Activated CD4-positive, alpha-beta T cell treated with anti-CD3 and anti-CD28 coated beads, Interleukin-2, amount 10 ng/mL, durations not matched to agents 7 days and 5 days (primary cell): ENCODE measurements around the gene RABL6. TPM values are rescaled to one million over a fixed set of nuclear protein-coding genes. Genes with fewer than 3 reads are reported as not detected.
A peak's percentile ranks its signal among the peaks of the same experiment; 100 is the strongest.
"Not testable (repeated sequence)": the region's sequence is repeated elsewhere in the genome, so short reads cannot be mapped to it uniquely, and the experiment has no call there.

ENCODE experiments used
- CTCF ChIA-PET: fragments of 350-600 bp; sonication (Branson Sonifier 250); formaldehyde crosslinking; loops from one replicate; lab custom pipeline; 2021; ENCODE audit warnings: antibody characterized with exemption; lab: Charles Lee
- POLR2A ChIA-PET: fragments of 350-600 bp; sonication (Branson Sonifier 250); formaldehyde crosslinking; loops from one replicate; lab custom pipeline; 2021; ENCODE audit warnings: antibody characterized with exemption; lab: Charles Lee
- DNase-seq: peaks from one replicate; pipeline ENCODE4 v3.0.0-alpha.2; 2020
- H3K27ac Mint-ChIP-seq: one replicate; pipeline ENCODE4 v1.8.0; 2021; ENCODE audit warnings: mild to moderate bottlenecking, moderate library complexity, mixed read lengths
- H3K27me3 Mint-ChIP-seq: one replicate; pipeline ENCODE4 v1.8.0; 2021; ENCODE audit warnings: mixed read lengths
- H3K36me3 Mint-ChIP-seq: one replicate; pipeline ENCODE4 v1.8.0; 2021; ENCODE audit warnings: low read depth, mixed read lengths
- H3K4me1 Mint-ChIP-seq: one replicate; pipeline ENCODE4 v1.8.0; 2021; ENCODE audit warnings: mixed read lengths
- H3K4me3 Mint-ChIP-seq: one replicate; pipeline ENCODE4 v1.8.0; 2021; ENCODE audit warnings: mild to moderate bottlenecking, moderate library complexity, mixed read lengths
- H3K9me3 Mint-ChIP-seq: one replicate; pipeline ENCODE4 v1.8.0; 2021; ENCODE audit warnings: mixed read lengths
- total RNA-seq, 2 experiments: library from RNA; stranded (reverse); gene quantifications; one replicate each; pipeline ENCODE4 v1.2.3, GENCODE V29; 2021

Gene RABL6
- total RNA-seq, 2 experiments from 2014 or later: 95.5 to 109 TPM

DNA sequence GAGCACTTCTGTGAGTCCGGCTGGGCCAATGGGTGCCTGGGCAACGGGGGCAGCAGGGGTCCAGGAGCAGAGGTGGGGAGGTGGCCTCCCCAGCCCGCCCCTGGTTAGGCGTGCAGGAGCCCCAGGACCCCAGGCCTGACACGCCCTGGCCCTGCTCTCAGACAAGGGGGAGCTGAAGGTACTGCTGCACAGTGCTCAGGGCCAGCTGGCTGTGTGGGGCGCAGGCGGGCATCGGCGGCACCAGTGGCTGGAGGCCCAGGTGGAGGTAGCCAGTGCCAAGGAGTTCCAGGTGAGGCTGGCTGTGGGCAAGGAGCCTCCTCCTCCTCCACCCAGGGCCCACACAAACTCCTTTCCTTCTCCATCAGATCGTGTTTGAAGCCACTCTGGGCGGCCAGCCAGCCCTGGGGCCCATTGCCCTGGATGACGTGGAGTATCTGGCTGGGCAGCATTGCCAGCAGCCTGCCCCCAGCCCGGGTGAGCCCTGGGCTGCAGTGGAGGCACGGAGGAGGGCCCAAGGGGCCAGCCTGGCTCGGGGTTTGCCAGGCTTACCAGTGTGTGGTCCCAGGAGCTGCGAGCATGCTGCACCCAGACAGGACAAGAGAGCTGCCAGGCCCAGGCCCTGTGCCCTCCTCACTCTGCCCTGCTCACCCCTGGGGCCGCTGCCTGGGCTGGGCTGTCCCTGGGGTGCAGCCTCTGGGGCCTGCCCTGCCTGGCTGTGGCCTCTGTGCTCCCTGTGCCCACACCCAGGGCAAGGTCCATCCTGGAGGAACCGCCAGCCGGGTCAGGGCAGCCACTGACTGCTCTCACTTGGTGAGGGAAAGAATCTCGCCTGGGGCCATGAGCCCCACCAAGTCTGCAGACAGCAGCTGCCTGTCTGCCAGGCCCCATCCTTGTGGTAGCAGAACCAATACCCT is 51.4 kb downstream of the RABL6 start:
- ChIA-PET POLR2A (no interaction called here), CTCF (interaction anchor here (2.2 to 3.6 kb wide), 2 partner anchors 16 to 23 kb away, joined by 10 to 12 read pairs; partner anchors contain the start of gene AJM1)
- no peaks in the 10 kb centered on the region for H3K27me3 Mint-ChIP-seq
- H3K36me3 Mint-ChIP-seq: peaks cover 12% of the 10 kb centered on the region
- no peak overlapping the region for H3K4me3 Mint-ChIP-seq
- H3K27ac Mint-ChIP-seq: no peak overlapping the region
- DNase-seq: no peak
- H3K9me3 Mint-ChIP-seq: no peaks in the 10 kb centered on the region
- H3K4me1 Mint-ChIP-seq: peaks cover 4% of the 10 kb centered on the region

DNA sequence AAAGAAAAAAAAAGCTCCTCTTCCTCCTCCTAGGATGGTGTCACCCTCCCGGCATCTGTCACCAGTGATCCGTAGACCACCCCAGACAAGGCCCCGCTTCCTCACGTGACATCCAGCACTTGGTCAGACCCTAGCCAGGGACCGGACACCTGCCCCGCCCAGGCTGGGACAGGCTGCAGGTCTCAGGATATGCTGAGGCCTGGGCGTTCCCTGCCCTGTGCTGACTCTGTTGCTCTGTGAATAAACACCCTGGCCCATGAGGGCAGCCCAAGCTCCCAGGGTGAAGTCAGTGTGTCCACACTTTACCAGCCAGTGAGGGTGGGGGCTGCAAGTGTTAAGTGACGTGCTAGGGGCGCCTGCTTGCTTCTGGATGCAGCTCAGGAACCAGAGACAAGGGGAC is 52.8 kb downstream of the RABL6 start:
- CTCF ChIA-PET: interaction anchor here (1.0 to 3.6 kb wide), 3 partner anchors 15 to 21 kb away, joined by 4 to 12 read pairs (median 10); partner anchors contain the start of gene AJM1
- POLR2A ChIA-PET: no interaction called here
- no peak for DNase-seq
- H3K9me3 Mint-ChIP-seq: no peaks in the 10 kb centered on the region
- no peak overlapping the region for H3K27ac Mint-ChIP-seq
- H3K4me3 Mint-ChIP-seq: no peak overlapping the region
- H3K27me3 Mint-ChIP-seq: no peaks in the 10 kb centered on the region
- H3K4me1 Mint-ChIP-seq: peaks cover 15% of the 10 kb centered on the region
- H3K36me3 Mint-ChIP-seq: peaks cover 12% of the 10 kb centered on the region

DNA sequence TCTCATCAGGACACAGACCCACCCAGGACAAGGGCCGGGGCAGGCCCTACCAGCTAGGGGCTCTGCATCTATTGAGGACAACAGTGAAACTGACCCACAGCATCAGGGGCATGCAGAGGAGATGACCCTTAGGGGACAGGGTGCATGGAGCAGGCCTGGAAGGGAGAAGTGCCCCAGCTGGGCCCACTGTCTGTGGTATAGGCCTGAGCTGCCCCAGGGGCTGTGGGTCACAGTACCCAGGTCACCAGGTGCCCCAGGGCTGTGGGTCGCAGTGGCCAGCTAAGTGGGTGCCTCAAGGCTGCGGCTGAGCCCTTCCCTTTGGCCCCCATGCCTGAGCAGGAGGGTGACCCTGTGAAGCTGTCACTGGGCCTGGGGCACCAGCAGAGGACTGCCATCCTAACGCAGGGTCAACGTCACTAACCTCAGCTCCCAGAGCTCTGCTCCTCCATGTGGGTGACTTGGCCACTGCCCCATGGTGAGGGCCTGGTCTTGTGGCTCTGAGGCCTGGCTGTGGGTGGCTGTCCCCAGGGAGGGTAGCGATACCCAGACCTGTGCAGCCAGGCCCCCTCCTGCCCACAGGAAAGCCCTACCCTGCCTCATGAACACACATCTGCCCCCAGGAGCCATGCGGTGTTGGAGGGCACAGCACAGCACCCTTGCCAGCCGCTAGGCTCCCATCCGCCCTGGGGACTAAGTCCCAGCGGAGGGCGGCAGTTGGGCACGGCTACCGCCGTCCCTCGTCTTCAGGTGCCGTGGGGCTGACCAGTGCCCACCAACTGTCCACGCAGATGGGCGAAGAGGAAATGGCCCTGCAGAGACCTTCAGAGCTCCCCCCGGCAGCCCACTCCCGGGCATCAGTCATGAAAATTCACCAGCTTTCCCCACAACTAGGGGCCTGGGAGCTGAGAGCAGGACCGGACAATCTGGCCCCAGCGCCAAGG is 53.5 kb downstream of the RABL6 start:
- Mint-ChIP-seq H3K4me1 (peaks cover 15% of the 10 kb centered on the region), H3K27ac (no peak overlapping the region), H3K9me3 (no peaks in the 10 kb centered on the region), H3K4me3 (no peak overlapping the region), H3K27me3 (no peaks in the 10 kb centered on the region), H3K36me3 (peaks cover 12% of the 10 kb centered on the region)
- POLR2A ChIA-PET: no interaction called here
- DNase-seq: no peak
- CTCF ChIA-PET: interaction anchor here (0.6 to 3.6 kb wide), 6 partner anchors 14 to 355 kb away, joined by 3 to 12 read pairs (median 4); partner anchors contain the start of gene AJM1

DNA sequence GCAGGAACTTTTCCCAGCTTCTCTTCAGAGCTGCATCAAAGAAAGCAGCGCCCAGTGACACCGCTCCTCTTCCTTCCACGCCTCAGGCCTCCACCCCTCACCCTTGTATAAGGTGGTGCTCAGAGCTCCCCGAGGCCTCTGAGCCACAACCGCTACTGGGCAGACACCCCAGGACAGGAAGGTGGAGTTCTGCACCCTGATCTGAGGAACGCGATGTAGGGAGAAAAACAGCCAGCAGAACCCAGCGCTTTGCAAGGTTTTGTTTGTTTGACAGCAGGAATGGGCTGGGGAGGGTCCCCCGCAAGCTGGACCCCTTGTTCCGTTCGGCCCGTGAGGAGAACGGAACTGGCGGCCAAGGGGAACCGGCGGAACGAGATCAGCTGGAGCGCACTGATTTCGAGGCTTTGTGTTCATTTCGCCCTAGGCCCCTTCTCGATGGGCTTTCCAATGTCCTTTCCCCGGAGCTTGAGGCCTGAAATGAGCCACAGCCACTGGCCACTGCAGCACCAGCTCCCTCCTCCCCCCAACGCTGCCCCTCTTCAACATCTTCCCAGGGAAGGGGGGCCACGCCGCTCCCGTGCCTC is 54.2 kb downstream of the RABL6 start:
- Mint-ChIP-seq H3K27me3 (no peaks in the 10 kb centered on the region), H3K4me3 (no peak overlapping the region), H3K27ac (no peak overlapping the region), H3K9me3 (no peaks in the 10 kb centered on the region), H3K4me1 (peaks cover 15% of the 10 kb centered on the region), H3K36me3 (peaks cover 12% of the 10 kb centered on the region)
- DNase-seq: no peak
- POLR2A ChIA-PET: no interaction called here
- CTCF ChIA-PET: interaction anchor here (0.6 to 3.6 kb wide), 7 partner anchors 15 to 355 kb away, joined by 3 to 12 read pairs (median 4); partner anchors contain the start of gene AJM1

DNA sequence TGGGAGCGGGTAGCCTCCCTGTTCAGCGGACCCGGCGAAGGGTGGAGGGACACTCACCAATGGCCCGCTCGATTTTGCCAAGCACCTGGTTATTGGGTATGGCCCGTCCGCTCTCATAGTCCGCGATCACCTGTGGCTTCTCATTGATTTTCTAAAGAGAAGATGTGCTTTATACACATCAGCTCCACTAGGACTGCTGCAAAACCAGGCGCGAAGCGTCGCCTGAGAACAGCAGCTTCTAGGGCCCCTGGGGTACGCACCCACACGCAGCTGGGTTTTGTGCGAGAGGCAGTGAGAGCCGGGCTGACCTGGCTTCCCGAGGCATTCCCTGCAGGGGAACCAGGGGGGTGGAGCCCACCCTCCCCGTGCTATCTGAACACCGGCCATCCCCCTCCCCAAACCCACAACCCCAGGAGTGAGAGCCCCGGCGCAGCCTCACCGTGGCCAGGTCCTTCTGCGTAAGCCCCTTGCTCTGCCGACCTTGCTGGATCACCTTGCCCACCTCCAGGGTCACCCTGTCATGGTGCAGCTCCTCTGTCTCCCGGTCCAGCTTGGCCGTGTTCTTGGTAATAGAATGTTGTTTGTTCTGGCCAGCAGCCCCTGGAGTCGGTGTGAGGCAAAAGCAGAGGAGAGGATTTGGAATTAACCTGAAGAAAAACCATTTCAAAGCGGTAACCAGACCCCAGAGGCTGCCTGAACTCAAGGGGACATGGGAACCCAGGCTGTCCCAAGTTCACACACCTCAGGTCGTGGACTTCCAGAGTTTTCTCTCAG is 55.3 kb downstream of the RABL6 start:
- Mint-ChIP-seq H3K27ac (no peak overlapping the region), H3K27me3 (no peaks in the 10 kb centered on the region), H3K9me3 (no peaks in the 10 kb centered on the region), H3K4me1 (peaks cover 17% of the 10 kb centered on the region), H3K4me3 (no peak overlapping the region), H3K36me3 (peaks cover 12% of the 10 kb centered on the region)
- no peak for DNase-seq
- ChIA-PET POLR2A (no interaction called here), CTCF (interaction anchor here (1.0 to 2.5 kb wide), 3 partner anchors 21 to 85 kb away, joined by 3 to 9 read pairs (median 3); partner anchors contain the start of gene AJM1)

DNA sequence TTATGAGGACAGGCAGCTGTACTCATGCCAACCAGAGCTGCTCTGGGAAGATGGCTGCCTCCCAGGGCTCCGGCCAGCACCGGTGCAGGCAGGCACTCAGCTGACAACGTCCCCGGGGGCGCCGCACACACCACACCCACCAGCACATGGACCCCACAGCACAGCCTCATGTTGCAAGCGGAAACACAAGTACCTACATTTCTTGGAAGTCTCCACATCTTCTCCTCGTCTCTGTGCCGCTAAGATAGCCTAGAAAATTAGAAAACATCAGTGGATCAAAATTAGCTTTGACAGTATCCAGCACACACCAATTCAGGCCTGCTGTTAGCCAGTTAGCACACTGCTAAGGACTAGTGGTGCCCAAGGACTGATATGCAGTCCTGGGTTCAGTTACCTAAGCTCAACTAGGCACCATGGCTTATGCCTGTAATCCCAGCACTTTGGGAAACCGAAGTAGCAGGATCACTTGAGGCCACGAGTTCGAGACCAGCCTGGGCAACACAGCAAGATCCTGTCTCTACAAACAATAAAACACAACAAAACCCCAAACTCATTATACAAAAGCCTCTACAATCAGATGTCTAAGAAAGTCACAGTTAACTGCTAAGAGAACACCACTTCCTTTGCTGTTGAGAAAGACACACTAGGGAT is 56.0 kb downstream of the RABL6 start:
- peaks cover 17% of the 10 kb centered on the region for H3K4me1 Mint-ChIP-seq
- no peak for DNase-seq
- CTCF ChIA-PET: interaction anchor here (1.1 to 2.5 kb wide), 2 partner anchors 21 to 84 kb away, joined by 3 to 9 read pairs; partner anchors contain the start of gene AJM1
- peaks cover 15% of the 10 kb centered on the region for H3K36me3 Mint-ChIP-seq
- peak overlapping the region; percentile 13 for H3K4me3 Mint-ChIP-seq
- no peaks in the 10 kb centered on the region for H3K27me3 Mint-ChIP-seq
- H3K27ac Mint-ChIP-seq: peak overlapping the region; percentile 44
- POLR2A ChIA-PET: interaction anchor here (0.7 kb wide), 1 partner anchor 28 kb away, joined by 3 read pairs; no protein-coding TSS in a partner anchor
- no peaks in the 10 kb centered on the region for H3K9me3 Mint-ChIP-seq

DNA sequence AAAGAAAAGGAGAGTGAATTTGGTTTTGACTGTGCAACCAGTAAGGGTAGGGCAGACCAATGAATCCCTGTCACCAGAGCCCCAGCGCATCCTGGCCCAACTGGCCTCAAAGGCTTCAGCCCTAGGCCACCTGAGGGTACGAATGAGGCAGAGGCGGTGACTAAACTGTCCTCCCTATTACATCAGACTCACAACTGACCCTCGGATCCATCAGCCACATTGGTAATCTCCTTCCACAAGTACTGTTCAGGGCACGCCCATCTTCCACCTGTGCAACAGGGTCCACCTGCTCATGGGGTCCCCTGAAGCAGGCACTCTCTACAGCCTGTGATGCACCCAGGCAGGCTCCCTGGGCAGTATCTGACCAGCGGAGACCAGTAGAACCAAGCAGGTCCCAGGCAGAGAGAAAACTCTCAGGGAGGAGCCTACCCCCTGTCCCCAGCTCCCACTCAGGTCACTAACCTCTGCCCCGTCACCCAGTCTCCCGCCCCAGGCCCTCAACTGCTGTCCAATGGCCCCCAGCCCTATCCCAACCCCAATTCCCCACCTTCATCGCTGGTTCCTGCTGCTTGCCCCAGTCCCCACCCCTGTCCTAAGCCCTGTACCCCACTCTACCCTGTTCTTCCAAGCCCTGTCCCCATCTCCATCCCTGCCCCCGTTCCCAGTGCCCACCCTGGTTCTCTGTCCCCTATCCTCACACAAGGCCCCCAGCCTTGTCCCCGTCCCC is 57.5 kb downstream of the RABL6 start:
- H3K4me3 Mint-ChIP-seq: peak overlapping the region; percentile 85
- H3K9me3 Mint-ChIP-seq: no peaks in the 10 kb centered on the region
- POLR2A ChIA-PET: interaction anchor here (1.0 kb wide), 1 partner anchor 16 kb away, joined by 4 read pairs; no protein-coding TSS in a partner anchor
- peak overlapping the region; percentile 62 for H3K27ac Mint-ChIP-seq
- no peak for DNase-seq
- peaks cover 19% of the 10 kb centered on the region for H3K4me1 Mint-ChIP-seq
- H3K36me3 Mint-ChIP-seq: peaks cover 17% of the 10 kb centered on the region
- H3K27me3 Mint-ChIP-seq: no peaks in the 10 kb centered on the region
- CTCF ChIA-PET: interaction anchor here (0.8 kb wide), 1 partner anchor 16 kb away, joined by 3 read pairs; no protein-coding TSS in a partner anchor

DNA sequence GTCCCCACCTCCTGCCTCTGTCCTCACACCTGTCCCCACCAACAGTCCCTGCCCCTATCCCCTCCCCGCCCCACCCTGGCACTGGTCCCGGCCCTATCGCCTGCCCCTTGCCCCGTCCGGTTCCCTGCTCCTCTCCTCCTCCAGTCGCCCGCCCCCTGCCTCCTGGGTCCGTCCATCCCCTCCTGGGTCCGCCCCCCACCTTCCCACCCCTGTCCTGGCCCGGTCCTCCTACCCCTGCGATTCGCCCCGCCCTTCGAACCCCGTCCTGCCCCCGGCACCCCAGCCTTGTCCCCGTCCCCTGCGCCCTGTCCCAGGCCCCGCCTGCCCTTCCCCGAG is 58.0 kb downstream of the RABL6 start:
- Mint-ChIP-seq H3K4me1 (peaks cover 19% of the 10 kb centered on the region), H3K4me3 (peak overlapping the region; percentile 85), H3K27ac (peak overlapping the region; percentile 62), H3K9me3 (no peaks in the 10 kb centered on the region), H3K36me3 (peaks cover 17% of the 10 kb centered on the region), H3K27me3 (no peaks in the 10 kb centered on the region)
- DNase-seq: no peak
- ChIA-PET CTCF (interaction anchor here (0.9 kb wide), 1 partner anchor 16 kb away, joined by 3 read pairs; no protein-coding TSS in a partner anchor), POLR2A (no interaction called here)

DNA sequence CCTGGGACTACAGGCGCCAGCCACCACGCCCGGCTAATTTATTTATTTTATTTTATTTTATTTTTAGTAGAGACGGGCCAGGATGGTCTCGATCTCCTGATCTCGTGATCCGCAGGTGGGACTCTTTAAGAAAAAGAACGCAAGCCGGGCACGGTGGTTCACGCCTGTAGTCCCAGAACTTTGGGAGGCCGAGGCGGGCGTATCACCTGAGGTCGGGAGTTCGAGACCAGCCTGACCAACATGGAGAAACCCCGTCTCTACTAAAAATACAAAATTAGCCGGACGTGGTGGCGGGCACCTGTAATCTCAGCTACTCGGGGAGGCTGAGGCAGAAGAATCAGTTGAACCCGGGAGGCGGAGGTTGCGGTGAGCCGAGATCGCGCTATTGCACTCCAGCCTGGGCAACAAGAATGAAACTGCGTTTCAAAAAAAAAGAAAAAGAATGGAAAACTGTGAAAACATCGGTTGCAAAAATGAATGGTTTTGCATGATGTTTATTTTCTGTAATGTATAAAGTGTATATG is 59.2 kb downstream of the RABL6 start:
- Mint-ChIP-seq H3K27ac (peak overlapping the region; percentile 84), H3K36me3 (peaks cover 20% of the 10 kb centered on the region), H3K4me1 (peaks cover 19% of the 10 kb centered on the region), H3K4me3 (peak overlapping the region; percentile 72)
- CTCF ChIA-PET, DNase-seq, H3K9me3 Mint-ChIP-seq, H3K27me3 Mint-ChIP-seq, POLR2A ChIA-PET: not testable (repeated sequence)

DNA sequence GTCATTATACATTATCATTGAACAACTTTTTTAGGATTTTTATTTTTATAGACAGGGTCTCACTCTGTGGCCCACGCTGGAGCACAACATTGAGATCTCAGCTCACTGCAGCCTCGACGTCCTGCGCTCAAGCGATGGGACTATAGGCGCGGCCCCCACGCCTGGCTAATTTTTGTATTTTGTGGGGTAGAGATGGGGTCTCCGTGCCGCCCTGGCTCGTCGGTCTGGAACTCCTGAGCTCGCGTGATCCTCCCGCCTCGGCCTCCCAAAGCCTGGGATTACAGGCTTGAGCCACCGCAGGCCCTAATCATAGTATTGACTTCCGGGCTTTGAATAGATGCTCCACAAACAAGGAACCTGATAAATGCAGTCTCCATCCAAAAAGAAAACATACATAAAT is 59.7 kb downstream of the RABL6 start:
- Mint-ChIP-seq H3K9me3 (peaks cover under 1% of the 10 kb centered on the region), H3K4me3 (peak overlapping the region; percentile 72), H3K27me3 (no peaks in the 10 kb centered on the region), H3K4me1 (peaks cover 19% of the 10 kb centered on the region), H3K27ac (peak overlapping the region; percentile 68), H3K36me3 (peaks cover 18% of the 10 kb centered on the region)
- POLR2A ChIA-PET: no interaction called here
- CTCF ChIA-PET: interaction anchor here (0.6 kb wide), 1 partner anchor 25 kb away, joined by 3 read pairs; the partner anchor contains the start of gene AJM1
- DNase-seq: no peak
